Right ventricle myocardium inferior (tissue), 1 donor: Measurements from ENCODE around the gene B4GALT1. TPM values are rescaled to one million over a fixed set of nuclear protein-coding genes. Genes with fewer than 3 reads are reported as not detected.
A peak's percentile ranks its signal among the peaks of the same experiment; 100 is the strongest.

ENCODE experiments used
- ATAC-seq: fragments of 200-7000 bp; cut with Tn5 transposase; one replicate; pipeline ENCODE4 v1.9.1; 2020; ENCODE audit warnings: mild to moderate bottlenecking, moderate library complexity
- DNase-seq: peaks from one replicate; pipeline ENCODE4 v3.0.0; 2021; ENCODE audit errors: missing footprints
- intact Hi-C: fragments of 100-400 bp; cut with DNase I; formaldehyde crosslinking; loops from one replicate; pipeline ENCODE4 v1.11.0; 2022
- total RNA-seq: library from RNA; stranded (reverse); fragmentation: NEBNext Ultra II Directional; extraction: Animal tissue kit (Norgen Biotek cat#: 25700); gene quantifications from one replicate; pipeline ENCODE4 v1.2.1, GENCODE V29; 2021
- donor health status: DM: no; HTN: yes; CAD: no; lungs with severe emphysema.

The B4GALT1 gene
- total RNA-seq, 1 donor from 2014 or later, result 43.6 TPM

- DNase-seq (no peak), ATAC-seq (peak; percentile 80)
These were observed 19.5 kb upstream of the B4GALT1 start for GRCh38 chr9:33186457-33187168.

DNA sequence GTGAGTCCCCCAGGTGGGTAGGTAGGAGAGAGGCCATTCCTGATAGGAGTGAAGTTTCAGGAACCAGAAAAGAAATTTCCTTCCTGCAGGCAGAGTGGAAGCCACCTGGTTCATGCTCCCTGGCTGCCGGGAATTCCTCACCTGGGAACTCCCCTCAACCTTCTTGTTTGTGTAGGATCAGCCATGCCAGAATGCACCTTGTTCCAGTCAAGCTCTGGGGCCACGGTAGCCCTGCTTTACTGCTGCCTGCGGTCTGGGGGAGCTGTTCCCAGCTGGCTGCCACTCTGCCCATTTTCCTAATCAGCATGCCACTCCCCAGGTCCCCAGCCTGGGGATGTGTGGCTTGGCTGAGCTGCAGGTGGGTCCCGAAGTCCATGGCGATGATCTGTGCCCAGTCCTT, 18.7 kb upstream of the B4GALT1 start:
- DNase-seq, result no peak
- intact Hi-C loops, result loop anchor here (5.0 kb wide), 1 partner anchor 36 kb away; no protein-coding TSS in a partner anchor
- ATAC-seq, result no peak

More at GRCh38 chr9:33186457-33187168, 19.5 kb upstream of the B4GALT1 start:
- intact Hi-C loops, result loop anchor here (5.0 kb wide), 1 partner anchor 36 kb away; no protein-coding TSS in a partner anchor

DNA sequence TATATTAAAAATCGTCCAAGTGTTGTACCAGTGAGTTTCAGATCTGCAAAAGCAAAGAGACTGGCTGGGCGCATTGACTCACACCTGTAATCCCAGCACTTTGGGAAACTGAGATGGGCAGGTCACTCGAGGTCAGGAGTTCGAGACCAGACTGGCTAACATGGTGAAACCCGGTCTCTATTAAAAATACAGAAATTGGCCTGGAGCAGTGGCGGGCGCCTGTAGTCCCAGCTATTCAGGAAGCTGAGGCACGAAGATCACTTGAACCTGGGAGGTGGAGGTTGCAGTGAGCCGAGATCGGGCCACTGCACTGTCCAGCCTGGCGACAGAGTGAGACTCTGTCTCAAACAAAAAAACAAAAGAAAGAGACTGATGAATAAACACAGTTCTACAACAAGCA, 18.3 kb upstream of the B4GALT1 start:
- intact Hi-C loops, result loop anchor here (5.0 kb wide), 1 partner anchor 37 kb away; no protein-coding TSS in a partner anchor
- ATAC-seq (no peak), DNase-seq (no peak)

- ATAC-seq (no peak), DNase-seq (no peak)
- intact Hi-C loops, result loop anchor here (5.0 kb wide), 1 partner anchor 37 kb away; no protein-coding TSS in a partner anchor
These were observed 17.8 kb upstream of the B4GALT1 start for GRCh38 chr9:33184963-33185362.

GRCh38 chr9:33182519-33182918, 15.4 kb upstream of the B4GALT1 start:
- DNase-seq, result no peak
- ATAC-seq, result no peak
- intact Hi-C loops, result no loop called here

- intact Hi-C loops, result no loop called here
- DNase-seq (no peak), ATAC-seq (peak; percentile 9)
These were observed 13.5 kb upstream of the B4GALT1 start for GRCh38 chr9:33180526-33181184.

DNA sequence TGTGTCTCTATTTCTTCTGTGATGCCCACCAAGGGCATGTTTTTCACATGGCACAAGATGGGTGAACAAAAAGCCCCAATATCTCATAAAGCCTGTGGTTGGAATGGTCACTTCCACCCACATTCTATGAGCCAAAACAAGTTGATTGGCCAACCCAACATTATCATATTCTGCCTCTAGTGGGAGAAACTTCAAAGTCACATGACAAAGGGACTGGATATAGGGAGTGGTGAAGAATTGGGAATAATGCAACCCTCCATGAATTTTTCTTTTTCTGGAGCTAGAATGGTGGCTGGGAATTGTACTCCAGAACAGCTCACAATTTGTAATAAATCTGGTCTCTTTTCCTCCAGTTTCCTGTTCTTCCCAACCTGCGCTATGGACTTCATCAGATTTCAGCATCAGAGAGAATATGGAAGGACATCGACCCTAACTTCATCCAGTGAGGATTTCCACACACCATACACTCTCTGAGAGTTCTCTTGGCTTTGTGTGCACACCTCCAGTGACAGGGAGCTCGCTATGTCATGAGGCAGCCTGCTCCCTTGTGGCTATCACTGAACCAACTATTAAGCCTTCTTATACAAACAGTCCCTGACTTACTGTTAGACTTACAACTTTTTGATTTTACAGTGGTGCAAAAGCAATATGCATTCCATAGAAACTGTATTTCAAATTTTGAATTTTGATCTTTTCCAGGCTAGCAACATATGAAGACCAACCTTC, 12.0 kb upstream of the B4GALT1 start:
- intact Hi-C loops, result no loop called here
- ATAC-seq (no peak), DNase-seq (no peak)

GRCh38 chr9:33177639-33178038, 10.5 kb upstream of the B4GALT1 start:
- no peak for ATAC-seq
- intact Hi-C loops, result no loop called here
- no peak for DNase-seq

DNA sequence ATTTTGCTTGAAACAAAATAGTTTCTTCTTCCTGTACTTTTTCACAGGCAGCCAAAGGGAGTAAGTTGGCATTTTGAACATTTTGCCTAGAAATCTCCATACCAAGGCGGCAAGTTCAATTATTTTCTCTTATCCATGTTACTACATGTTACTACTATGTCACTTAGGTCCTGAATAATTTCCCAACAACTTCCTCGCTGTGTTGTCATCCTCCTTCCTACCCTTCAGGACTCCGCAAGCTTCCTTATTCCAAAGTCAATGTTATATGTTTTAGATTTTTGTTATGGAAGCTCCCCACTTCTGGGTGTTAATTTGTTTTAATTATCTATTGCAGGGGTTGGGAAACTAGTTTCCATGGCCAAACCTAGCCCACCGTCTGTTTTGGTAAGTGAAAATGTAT, 9.9 kb upstream of the B4GALT1 start:
- intact Hi-C loops, result no loop called here
- no peak for ATAC-seq

DNA sequence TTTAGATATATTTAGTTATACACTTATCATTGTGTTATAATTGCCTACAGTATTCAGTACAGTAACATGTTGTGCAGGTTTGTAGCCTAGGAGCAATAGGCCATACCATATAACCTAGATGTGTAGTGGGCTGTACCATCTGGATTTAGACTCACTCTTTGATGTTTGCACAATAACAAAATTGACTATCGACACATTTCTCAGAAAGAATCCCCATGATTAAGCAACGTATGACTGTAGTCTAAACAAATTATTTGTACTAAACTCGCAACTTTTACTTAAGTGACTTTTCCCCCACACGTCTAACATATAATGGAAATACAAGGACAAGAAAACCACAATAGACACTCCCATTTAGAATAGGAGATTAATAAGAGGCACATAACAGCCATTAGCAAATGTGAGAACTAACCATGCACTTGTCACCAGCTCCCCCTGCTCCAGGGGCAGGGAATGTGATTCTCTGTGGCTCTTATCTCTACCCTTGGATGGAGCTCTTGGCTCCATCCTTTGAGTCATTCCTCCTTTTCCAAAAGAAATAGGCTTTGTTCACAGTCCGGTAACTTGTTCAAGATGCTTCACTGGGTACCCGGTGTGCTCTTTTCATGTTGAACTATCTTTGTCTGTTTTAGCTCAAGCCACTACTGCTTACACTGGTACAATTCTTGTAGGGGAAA, 8.7 kb upstream of the B4GALT1 start:
- ATAC-seq, result peak; percentile 56
- no peak for DNase-seq
- intact Hi-C loops, result no loop called here

More for the DNA sequence above, 9.9 kb upstream of the B4GALT1 start:
- no peak for DNase-seq

- DNase-seq, result no peak
- intact Hi-C loops, result no loop called here
- no peak for ATAC-seq
These were observed 5.4 kb upstream of the B4GALT1 start for GRCh38 chr9:33172256-33173238.

GRCh38 chr9:33170464-33171415, 3.6 kb upstream of the B4GALT1 start:
- intact Hi-C loops, result loop anchor here (2.0 kb wide), 1 partner anchor 90 kb away; no protein-coding TSS in a partner anchor
- no peak for ATAC-seq
- DNase-seq, result peak; percentile 80

- no peak for DNase-seq
- intact Hi-C loops, result loop anchor here (5.0 kb wide), 1 partner anchor 58 kb away; no protein-coding TSS in a partner anchor
- ATAC-seq, result no peak
These were observed 1.9 kb upstream of the B4GALT1 start for GRCh38 chr9:33168941-33169544.

DNA sequence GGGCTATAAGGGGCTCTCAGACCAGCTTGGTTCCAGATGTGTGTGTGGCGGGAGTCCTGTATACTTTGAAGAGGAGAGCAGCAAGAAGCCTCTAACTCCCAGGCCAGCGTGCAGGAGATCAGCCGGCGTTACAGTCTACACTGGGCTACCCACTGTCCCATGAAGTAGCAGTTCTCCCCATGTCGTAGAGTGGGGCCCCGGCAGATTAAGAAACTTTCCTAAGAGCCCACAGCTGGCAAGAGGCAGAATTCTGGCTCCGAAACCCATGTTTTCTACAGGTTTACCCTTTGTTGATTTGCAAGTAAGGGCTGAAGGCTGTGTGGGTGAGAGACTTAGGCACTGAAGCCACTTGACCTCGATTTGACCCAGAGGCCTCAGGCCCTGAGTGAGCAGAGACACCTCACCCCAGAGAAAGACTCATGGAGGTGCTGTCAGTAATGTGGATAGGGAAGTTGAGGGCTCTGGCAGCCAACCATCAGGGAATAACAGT, 881 bp upstream of the B4GALT1 start:
- intact Hi-C loops, result loop anchor here (5.0 kb wide), 1 partner anchor 59 kb away; no protein-coding TSS in a partner anchor
- ATAC-seq, result no peak

GRCh38 chr9:33166231-33167083, 679 bp downstream of the B4GALT1 start:
- DNase-seq (peak; percentile 77), ATAC-seq (peak; percentile 24)
- intact Hi-C loops, result loop anchor here (5.0 kb wide), 1 partner anchor 61 kb away; no protein-coding TSS in a partner anchor

More for the DNA sequence above, 881 bp upstream of the B4GALT1 start:
- DNase-seq, result no peak
